K562 (cell line): ENCODE data around the gene CD300A. TPM values are rescaled to one million over a fixed set of nuclear protein-coding genes. Genes with fewer than 3 reads are reported as not detected.

Experiments
- ARID1B ChIP-seq: fragments of 450-650 bp; IDR thresholded peaks from 2 replicates; pipeline ENCODE4 v1.6.1; 2016; ENCODE audit warnings: antibody characterized with exemption, mild to moderate bottlenecking, inconsistent platforms
- CEBPZ ChIP-seq: fragments of 150-350 bp; IDR thresholded peaks from 2 replicates; pipeline ENCODE4 v1.6.1; 2014; ENCODE audit warnings: low read depth, mild to moderate bottlenecking, low read length, borderline replicate concordance
- E2F8 ChIP-seq: fragments of 450-650 bp; IDR thresholded peaks from 2 replicates; pipeline ENCODE4 v1.7.1; 2018; ENCODE audit warnings: mild to moderate bottlenecking, low read depth; ENCODE audit not compliant: partially characterized antibody
- HNRNPH1 ChIP-seq: fragments of 200-400 bp; formaldehyde crosslinking; optimal IDR thresholded peaks from 2 replicates; pipeline ENCODE3; 2017; ENCODE audit warnings: low read depth, mild to moderate bottlenecking, low read length, moderate library complexity
- PHF8 ChIP-seq: fragments of 200-600 bp; sonication (generic); IDR thresholded peaks from 2 replicates; pipeline ENCODE4 v1.6.1; 2012; ENCODE audit warnings: mixed run types, mild to moderate bottlenecking, inconsistent platforms, low read length, moderate library complexity, borderline replicate concordance
- SIRT6 ChIP-seq: IDR thresholded peaks from one replicate; pipeline ENCODE4 v1.6.1; 2012; ENCODE audit warnings: low read depth, mild to moderate bottlenecking, control low read depth, inconsistent platforms, low read length, moderate library complexity
- polyA plus RNA-seq, 8 experiments: library from polyadenylated mRNA; depleted of rRNA in 4 of 8; stranded (reverse) in 5 of 8; unstranded in 3 of 8; fragments of >200 nt; fragmentation: Nextera tagmentation in 2 of 8; fragmentation: Illumina TruSeq in 1 of 8; extraction: Ambion mirVana in 2 of 8; extraction: Trizol in 1 of 8; gene quantifications; 2 replicates each; pipeline versions ENCODE4 v1.2.1 to v1.2.3, GENCODE V29; 2011 to 2014; ENCODE audit warnings: inconsistent platforms in 1 of 8, missing spikeins in 1 of 8
- total RNA-seq, 7 experiments: library from RNA; depleted of rRNA in 6 of 7; stranded (reverse); fragments of >200 nt in 6 of 7; fragmentation: Illumina TruSeq in 2 of 7; extraction: Trizol in 2 of 7; gene quantifications; 2 replicates each; pipeline versions ENCODE4 v1.2.1 to v1.2.3, GENCODE V29; 2011 to 2021; ENCODE audit warnings: low replicate concordance in 1 of 7
- TF ChIP-seq, protein P1 (sequence below), 2 experiments: fragments of 450-650 bp; formaldehyde crosslinking in 1 of 2; IDR thresholded peaks; 2 replicates each; pipeline versions ENCODE4 v1.4.0 to v1.6.1; 2014 to 2020; ENCODE audit warnings: mild to moderate bottlenecking in 2 of 2, borderline replicate concordance in 1 of 2, low read depth in 1 of 2

The CD300A gene
- total and polyA plus RNA-seq, 9 of the 15 experiments (the other 6 are each of a cell fraction or from before 2014, with no cell fraction given) = 0.21 to 1.7 (median 0.41) TPM; not detected in 1

DNA sequence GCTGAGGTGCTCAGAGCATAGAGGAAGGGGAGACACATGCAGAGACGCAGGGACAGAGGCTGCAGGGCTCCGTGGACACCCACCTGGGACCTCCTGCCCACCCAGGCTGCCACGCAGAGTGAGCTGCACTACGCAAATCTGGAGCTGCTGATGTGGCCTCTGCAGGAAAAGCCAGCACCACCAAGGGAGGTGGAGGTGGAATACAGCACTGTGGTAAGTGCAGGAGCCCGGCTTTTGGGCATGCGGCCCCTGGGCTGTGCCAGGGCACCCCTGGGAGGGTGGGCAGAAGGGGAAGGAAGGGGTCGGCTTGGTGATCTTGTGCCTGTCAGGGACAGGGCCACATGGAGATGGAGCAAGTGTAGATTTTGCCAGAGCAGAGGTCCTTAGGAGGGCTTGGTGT is 15.2 kb downstream of the CD300A start (continued):
- TF ChIP-seq PHF8 (no peak), ARID1B (no peak), E2F8 (no peak), HNRNPH1 (no peak), SIRT6 (no peak), CEBPZ (no peak)
- TF ChIP-seq, protein P1, sequence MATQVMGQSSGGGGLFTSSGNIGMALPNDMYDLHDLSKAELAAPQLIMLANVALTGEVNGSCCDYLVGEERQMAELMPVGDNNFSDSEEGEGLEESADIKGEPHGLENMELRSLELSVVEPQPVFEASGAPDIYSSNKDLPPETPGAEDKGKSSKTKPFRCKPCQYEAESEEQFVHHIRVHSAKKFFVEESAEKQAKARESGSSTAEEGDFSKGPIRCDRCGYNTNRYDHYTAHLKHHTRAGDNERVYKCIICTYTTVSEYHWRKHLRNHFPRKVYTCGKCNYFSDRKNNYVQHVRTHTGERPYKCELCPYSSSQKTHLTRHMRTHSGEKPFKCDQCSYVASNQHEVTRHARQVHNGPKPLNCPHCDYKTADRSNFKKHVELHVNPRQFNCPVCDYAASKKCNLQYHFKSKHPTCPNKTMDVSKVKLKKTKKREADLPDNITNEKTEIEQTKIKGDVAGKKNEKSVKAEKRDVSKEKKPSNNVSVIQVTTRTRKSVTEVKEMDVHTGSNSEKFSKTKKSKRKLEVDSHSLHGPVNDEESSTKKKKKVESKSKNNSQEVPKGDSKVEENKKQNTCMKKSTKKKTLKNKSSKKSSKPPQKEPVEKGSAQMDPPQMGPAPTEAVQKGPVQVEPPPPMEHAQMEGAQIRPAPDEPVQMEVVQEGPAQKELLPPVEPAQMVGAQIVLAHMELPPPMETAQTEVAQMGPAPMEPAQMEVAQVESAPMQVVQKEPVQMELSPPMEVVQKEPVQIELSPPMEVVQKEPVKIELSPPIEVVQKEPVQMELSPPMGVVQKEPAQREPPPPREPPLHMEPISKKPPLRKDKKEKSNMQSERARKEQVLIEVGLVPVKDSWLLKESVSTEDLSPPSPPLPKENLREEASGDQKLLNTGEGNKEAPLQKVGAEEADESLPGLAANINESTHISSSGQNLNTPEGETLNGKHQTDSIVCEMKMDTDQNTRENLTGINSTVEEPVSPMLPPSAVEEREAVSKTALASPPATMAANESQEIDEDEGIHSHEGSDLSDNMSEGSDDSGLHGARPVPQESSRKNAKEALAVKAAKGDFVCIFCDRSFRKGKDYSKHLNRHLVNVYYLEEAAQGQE (IDR thresholded peaks at IDR 0.05; ENCODE audit: borderline replicate concordance) = no peak
- TF ChIP-seq, protein P1 (CRISPR knock-in tag; IDR thresholded peaks at IDR 0.05; ENCODE audit: low read depth) = no peak
